Astrocyte of the hippocampus (primary cell): ENCODE measurements around the gene CDKN1A.
"Not testable (repeated sequence)": the region's sequence is repeated elsewhere in the genome, so short reads cannot be mapped to it uniquely, and the experiment has no call there.

Experiments used
- DNase-seq: peaks from one replicate; pipeline ENCODE4 v3.0.0; 2011; ENCODE audit warnings: low read depth, low spot score

Gene CDKN1A

GRCh38 chr6:36719126-36719525 is 40.6 kb downstream of the CDKN1A start:
- DNase-seq: no peak

- no peak for DNase-seq
Observed at GRCh38 chr6:36720251-36721141, 42.0 kb downstream of the CDKN1A start.

GRCh38 chr6:36721369-36722140 is 43.0 kb downstream of the CDKN1A start:
- DNase-seq: no peak

GRCh38 chr6:36722365-36722764 is 43.9 kb downstream of the CDKN1A start:
- DNase-seq: no peak

GRCh38 chr6:36722879-36723278 is 44.4 kb downstream of the CDKN1A start:
- DNase-seq: no peak

GRCh38 chr6:36723992-36724391 is 45.5 kb downstream of the CDKN1A start:
- DNase-seq: not testable (repeated sequence)

- peak; percentile 76 for DNase-seq
Observed at GRCh38 chr6:36724514-36725390, 46.2 kb downstream of the CDKN1A start.

- no peak for DNase-seq
Observed at GRCh38 chr6:36725581-36725980, 47.1 kb downstream of the CDKN1A start.

GRCh38 chr6:36727505-36728021 is 49.0 kb downstream of the CDKN1A start:
- peak; percentile 50 for DNase-seq

GRCh38 chr6:36728289-36729160 is 50.0 kb downstream of the CDKN1A start:
- no peak for DNase-seq

GRCh38 chr6:36729161-36729524 is 50.6 kb downstream of the CDKN1A start:
- DNase-seq: no peak

GRCh38 chr6:36730424-36731380 is 52.2 kb downstream of the CDKN1A start:
- no peak for DNase-seq

GRCh38 chr6:36731622-36732310 is 53.3 kb downstream of the CDKN1A start:
- DNase-seq: no peak

- no peak for DNase-seq
Observed at GRCh38 chr6:36733300-36733699, 54.8 kb downstream of the CDKN1A start.

GRCh38 chr6:36734486-36735060 is 56.1 kb downstream of the CDKN1A start:
- DNase-seq: no peak

- peak; percentile 78 for DNase-seq
Observed at GRCh38 chr6:36735110-36736071, 56.9 kb downstream of the CDKN1A start.
